GM18520 (cell line): ENCODE data around the gene CDKL1.
"Not testable (repeated sequence)": the region's sequence is repeated elsewhere in the genome, so short reads cannot be mapped to it uniquely, and the experiment has no call there.

Source experiments
- ATAC-seq: cut with Tn5 transposase; IDR thresholded peaks from one replicate; pipeline ENCODE4 v1.9.1; 2021; ENCODE audit not compliant: unreplicated experiment

CDKL1 gene

DNA sequence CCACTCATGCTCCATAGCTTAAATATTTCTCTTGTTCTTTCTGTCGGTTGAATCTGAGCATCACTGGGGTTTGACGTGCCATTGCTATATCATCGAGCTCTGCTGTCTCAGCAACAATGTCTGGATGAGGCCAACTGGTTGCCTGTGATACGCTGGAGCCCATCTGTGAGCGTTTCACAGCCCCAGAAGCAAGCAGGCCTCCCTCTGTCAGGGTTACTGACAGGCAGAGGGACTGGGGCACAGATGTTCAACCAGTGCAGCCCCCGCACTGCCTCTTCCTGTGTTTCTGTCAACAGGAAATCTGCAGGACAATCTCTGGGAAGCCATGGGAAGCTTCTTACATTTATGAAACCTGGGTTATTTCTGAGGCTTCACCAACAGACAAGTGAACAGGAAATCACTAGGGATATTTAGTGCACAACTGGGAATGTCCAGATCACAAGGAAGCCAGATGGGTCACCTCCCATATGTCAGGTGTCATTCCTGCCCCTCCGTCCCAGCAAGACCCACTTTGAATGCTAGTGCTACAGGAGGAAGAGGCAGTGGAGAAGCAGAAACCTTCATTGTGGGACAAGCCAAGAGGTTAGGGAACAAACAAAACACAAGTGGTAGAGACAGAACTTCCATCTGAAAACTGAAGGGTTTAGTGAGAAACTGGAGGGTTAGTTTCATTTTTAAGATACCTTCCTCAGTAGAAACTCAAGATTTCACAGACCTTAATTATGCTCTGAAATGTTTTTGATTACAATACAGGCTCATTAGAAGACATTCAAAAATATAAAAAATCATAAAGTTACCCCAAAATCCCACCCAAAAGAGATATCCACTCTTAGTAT is 60.5 kb downstream of the CDKL1 start:
- ATAC-seq = no peak

GRCh38 chr14:50335389-50335788 is 61.3 kb downstream of the CDKL1 start:
- ATAC-seq = no peak

DNA sequence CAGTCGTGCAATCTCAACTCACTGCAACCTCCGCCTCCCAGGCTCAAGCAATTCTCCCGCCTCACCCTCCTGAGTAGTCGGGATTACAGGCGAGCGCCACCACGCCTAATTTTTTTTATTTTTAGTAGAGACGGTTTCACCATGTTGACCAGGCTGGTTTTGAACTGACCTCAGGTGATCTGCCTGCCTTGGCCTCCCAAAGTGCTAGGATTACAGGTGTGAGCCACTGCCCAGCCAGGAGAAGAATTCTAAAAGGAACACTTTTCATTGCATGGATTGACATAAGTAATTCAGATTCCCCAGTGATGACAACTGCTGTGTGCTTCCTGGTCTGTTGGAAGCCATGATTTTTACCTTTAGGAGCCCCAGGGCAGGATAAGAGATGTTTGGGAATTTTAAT is 62.5 kb downstream of the CDKL1 start:
- no peak for ATAC-seq

DNA sequence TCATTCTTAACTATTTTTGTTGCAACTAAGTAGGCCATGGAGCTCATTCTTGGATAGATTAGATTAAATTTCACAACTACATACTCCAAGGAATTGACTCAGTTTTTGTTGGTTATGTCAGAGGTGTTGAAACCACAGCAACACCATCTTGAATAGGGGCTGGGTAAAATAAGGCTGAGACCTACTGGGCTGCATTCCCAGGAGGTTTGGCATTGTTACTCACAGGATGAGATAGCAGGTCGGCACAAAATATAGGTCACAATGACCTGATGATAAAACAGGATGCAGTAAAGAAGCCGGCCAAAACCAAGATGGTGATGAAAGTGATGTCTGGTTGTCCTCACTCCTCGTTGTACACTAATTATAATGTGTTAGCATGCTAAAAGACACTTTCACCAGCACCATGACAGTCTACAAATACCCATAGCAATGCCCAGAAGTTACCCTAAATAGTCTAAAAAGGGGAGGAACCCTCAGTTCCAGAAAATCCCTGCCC is 63.6 kb downstream of the CDKL1 start:
- ATAC-seq = no peak

- no peak for ATAC-seq
Measured at GRCh38 chr14:50331596-50331995, 65.1 kb downstream of the CDKL1 start.

DNA sequence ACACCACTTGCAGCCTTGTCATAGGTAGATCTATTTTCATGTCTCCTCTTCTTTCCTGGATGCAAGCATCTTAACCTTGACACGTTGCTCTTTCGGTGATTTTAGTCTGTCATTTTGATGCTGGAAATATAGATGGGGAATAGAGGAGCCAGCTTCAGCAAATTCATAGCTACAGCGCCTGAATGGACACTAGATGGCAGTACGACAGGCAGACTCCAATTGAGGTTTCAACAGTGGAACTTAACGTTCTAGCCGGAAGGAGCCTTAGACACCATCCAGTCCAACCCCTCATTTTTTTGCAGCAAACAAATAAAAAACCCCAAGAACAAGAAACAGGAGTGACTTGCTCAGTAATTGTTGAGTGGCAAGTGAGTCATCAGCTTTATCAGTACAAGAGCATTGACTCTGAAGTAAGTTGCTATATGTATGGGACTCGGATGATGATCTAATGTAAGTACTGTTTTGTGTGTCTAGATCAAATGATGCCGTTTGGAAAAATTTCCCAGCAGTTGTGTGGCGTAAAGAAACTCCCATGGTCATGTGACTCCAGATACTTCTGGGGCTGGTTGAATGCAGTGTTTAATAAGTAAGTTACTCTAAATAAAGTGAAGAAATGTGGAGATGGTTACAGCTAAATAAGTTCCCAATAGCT is 75.5 kb downstream of the CDKL1 start:
- ATAC-seq = peak; percentile 87

DNA sequence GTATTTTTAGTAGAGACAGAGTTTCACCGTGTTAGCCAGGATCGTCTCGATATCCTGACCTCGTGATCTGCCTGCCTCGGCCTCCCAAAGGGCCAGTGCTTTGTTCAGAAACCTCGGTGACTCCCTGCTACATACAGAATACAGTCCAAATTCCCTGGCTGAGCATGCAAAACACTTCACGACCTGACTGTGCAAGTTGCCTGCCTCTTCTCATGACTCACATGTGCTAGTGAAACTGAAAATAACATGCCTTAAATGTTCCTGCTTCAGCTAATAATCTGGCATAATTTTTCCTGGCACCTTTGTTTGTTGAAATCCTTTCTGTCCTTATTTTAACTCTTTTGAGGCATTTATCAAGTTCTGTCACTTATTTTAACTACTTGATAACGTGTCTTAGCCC is 76.4 kb downstream of the CDKL1 start:
- ATAC-seq = no peak

DNA sequence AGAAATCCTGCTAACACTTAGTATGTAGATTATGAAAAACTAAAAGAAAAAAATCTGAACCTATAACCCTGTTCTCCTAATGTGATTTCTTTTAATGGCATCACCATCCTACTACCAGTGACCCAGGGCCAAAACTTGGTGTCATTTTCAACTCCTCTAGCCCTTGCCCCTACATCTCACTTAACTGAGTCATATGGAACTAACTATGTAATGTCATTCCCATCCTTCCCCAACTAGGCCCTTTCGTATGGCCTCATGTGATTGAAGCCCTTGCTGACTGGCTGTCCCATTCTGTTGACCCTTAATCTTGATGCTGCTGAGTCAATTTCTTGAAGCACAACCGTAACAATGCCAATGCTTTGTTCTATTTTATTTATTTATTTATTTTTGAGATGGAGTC is 77.0 kb downstream of the CDKL1 start:
- ATAC-seq = no peak

DNA sequence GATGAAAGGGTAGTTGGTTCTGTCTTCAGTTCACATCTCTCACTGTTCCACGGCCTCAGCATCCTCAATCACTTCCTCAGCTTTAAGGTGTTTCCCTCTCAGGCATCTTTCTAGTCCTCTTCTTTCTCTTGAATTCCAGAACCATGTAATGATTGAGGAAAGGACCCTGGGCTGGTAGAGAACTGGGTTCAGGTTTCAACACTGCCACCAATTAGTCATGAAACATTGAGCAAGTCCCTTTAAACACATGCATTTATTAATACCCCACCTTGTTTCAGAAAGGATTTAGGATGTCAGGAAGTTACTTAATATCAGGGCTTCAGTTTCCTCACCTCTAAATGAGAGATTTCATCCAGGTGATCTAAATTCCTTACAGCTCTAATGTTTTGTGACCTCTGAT is 77.4 kb downstream of the CDKL1 start:
- ATAC-seq = no peak

DNA sequence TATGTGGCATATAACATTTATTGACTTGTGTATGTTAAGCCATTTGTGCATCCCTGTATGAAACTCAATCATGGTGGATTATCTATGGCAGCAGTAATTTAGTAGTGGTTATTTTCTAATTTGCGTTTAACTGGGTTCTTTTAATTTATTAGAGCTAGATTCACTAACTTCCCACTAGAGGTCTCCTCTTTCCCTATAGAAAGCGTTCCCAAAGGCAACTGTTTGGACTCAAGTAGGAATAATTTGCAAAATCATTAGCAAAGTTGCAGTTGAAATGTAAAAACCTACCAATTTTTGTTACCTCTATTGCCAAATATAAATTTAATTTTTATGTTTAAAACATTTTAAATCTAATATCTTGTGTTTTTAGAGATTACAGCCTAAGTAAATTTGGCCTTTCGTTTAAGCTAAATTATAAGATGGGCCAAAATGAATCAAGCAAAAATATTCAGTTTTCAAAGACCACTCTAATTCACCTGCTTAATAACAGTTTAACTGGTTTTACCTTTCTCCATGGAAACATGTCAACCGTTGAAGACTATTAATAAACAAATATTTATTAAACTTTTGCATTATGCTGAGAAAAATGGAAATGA is 78.6 kb downstream of the CDKL1 start:
- no peak for ATAC-seq

GRCh38 chr14:50314098-50314497 is 82.6 kb downstream of the CDKL1 start:
- ATAC-seq = not testable (repeated sequence)

GRCh38 chr14:50312734-50313054 is 84.0 kb downstream of the CDKL1 start:
- ATAC-seq = no peak

GRCh38 chr14:50311972-50312733 is 84.5 kb downstream of the CDKL1 start, which contains the start of the genes DMAC2L and L2HGDH:
TSS of gene DMAC2L (plus strand) at chr14:50312324. CDS start at chr14:50321488, 9,164 bp downstream.
TSS of gene L2HGDH (minus strand) at chr14:50312229. CDS start at chr14:50312150, 79 bp downstream.
- ATAC-seq = peak; percentile 85

GRCh38 chr14:50311337-50311971 is 85.2 kb downstream of the CDKL1 start:
- ATAC-seq = peak; percentile 3

DNA sequence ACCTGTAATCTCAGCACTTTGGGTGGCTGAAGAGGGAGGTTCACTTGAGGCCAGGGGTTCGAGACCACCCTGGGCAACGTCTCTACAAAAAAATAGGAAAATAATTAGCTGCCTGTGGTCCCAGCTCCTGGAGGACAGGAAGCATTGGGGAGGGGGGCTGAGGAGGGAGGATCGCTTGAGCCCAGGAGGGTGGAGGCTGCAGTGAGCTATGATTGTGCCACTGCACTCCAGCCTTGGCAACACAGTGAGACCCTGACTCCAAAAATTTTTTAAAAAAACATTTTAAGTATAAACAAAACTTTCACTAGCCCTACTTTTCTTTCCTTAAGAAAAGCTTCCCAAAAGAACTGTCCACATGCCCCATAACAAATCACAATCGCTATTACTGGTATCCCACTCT is 86.2 kb downstream of the CDKL1 start:
- ATAC-seq = no peak

DNA sequence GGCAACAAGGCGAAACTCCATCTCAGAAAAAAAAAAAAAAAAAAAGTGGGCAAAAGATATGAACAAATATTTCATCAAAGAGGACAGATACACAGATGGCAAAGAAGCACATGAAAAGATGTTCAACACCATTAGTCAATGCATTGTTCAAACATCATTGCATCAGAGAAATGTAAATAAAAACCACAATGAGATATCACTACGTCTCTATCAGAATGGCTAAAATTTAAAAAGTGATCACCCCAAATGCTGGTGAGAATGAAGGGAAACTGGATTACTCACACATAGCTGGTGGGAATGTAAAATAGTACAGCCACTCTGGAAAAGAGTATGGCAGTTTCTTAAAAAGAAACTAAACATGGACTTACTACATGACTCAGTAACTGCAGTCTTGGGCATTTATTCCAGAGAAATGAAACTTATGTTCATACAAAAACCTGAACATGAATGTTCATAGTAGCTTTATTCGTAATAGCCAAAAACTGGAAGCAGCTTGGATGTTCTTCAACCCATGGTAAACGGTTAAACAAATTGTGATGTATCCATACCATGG is 88.2 kb downstream of the CDKL1 start:
- no peak for ATAC-seq

GRCh38 chr14:50303744-50304471 is 92.8 kb downstream of the CDKL1 start:
- no peak for ATAC-seq

GRCh38 chr14:50301914-50302313 is 94.8 kb downstream of the CDKL1 start:
- no peak for ATAC-seq

DNA sequence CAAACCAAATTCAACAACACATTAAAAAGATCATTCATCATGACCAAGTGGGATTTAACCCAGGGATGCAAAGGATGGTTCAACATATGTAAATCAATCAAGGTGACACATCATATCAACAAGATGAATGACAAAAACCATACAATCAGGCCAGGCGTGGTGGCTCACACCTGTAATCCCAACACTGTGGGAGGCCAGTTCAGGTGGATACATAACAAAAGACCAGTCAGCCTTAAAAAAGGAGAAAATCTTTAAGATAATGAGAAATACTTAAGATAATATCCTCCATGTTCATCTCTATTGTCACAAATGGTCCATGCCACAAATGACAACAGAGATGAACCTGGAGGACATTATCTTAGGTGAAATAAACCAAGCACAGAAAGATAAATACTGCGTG is 97.1 kb downstream of the CDKL1 start:
- no peak for ATAC-seq

DNA sequence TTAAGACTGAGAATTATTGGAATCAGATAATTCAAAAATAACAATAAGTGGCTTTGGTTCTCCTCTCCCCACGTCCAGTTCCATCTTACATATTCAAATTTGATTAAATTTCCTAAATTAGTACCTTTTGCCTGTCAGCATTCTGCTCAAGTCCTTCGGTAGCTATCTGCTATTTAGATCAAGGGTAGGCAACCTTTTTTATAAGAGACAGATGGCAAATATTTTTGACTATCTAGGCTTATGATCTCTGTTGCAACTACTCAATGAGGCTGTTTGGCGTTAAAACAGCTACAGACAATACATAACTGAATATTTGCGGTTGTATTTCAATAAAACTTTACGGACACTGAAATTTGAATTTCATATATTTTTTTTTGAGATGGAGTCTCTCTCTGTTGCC is 106.4 kb downstream of the CDKL1 start:
- ATAC-seq = no peak
